SK-N-SH (cell line): ENCODE measurements around the gene GSK3B. TPM values are rescaled to one million over a fixed set of nuclear protein-coding genes. Genes with fewer than 3 reads are reported as not detected.

ENCODE experiments used
- CTCF ChIA-PET: fragments of 300-600, 350-600 bp; formaldehyde crosslinking; extraction: SDS; loops from one replicate; lab custom pipeline; 2021; lab: Yijun Ruan, JAX
- POLR2A ChIA-PET: fragments of 350-600 bp; sonication (Branson Sonifier 250); formaldehyde crosslinking; extraction: SDS; loops from one replicate; lab custom pipeline; 2020; ENCODE audit warnings: antibody characterized with exemption, inconsistent platforms; lab: Yijun Ruan, JAX
- DNase-seq: peaks from one replicate; pipeline ENCODE4 v3.0.0; 2012
- H2AFZ ChIP-seq: fragments of 200-600 bp; sonication (generic); 2 replicates; pipeline ENCODE4 v1.8.1; 2016; ENCODE audit warnings: antibody characterized with exemption, mild to moderate bottlenecking, low read depth
- H3F3A ChIP-seq: fragments of 200-600 bp; sonication (generic); replicated peaks from 2 replicates; pipeline ENCODE3; 2016; ENCODE audit warnings: antibody characterized with exemption, mild to moderate bottlenecking; ENCODE audit not compliant: insufficient read depth
- H3K27ac ChIP-seq, 2 experiments: fragments of 200-500 bp in 1 of 2; fragments of 200-600 bp in 1 of 2; sonication (Bioruptor generic) in 1 of 2; sonication (generic), shearing (Covaris generic) in 1 of 2; 2 replicates each; pipeline versions ENCODE4 v1.5.1 to v1.6.1; 2014 to 2016; ENCODE audit warnings: low read depth in 2 of 2, inconsistent platforms in 1 of 2, low read length in 1 of 2, mild to moderate bottlenecking in 1 of 2, mixed read lengths in 1 of 2
- H3K27me3 ChIP-seq: fragments of 200-600 bp; sonication (generic), shearing (Covaris generic); 2 replicates; pipeline ENCODE4 v1.6.1; 2016; ENCODE audit warnings: mixed run types; ENCODE audit not compliant: insufficient read depth
- H3K36me3 ChIP-seq, 2 experiments: fragments of 200-500 bp in 1 of 2; fragments of 200-600 bp in 1 of 2; sonication (Bioruptor generic) in 1 of 2; sonication (generic) in 1 of 2; replicated peaks in 1 of 2; 2 replicates each; pipeline versions ENCODE3 to v1.5.1; 2014 to 2016; ENCODE audit warnings: low read length in 1 of 2, mild to moderate bottlenecking in 1 of 2; ENCODE audit not compliant: insufficient read depth in 2 of 2, control insufficient read depth in 1 of 2
- H3K4me1 ChIP-seq, 2 experiments: fragments of 200-500 bp in 1 of 2; fragments of 200-600 bp in 1 of 2; sonication (Bioruptor generic) in 1 of 2; sonication (generic), shearing (Covaris generic) in 1 of 2; 2 replicates each; pipeline versions ENCODE4 v1.5.1 to v1.6.1; 2014 to 2016; ENCODE audit warnings: low read depth in 1 of 2, low read length in 1 of 2, mixed run types in 1 of 2; ENCODE audit not compliant: insufficient read depth in 2 of 2, control insufficient read depth in 1 of 2
- H3K4me2 ChIP-seq: fragments of 200-600 bp; sonication (generic), shearing (Covaris generic); 2 replicates; pipeline ENCODE4 v1.6.1; 2017; ENCODE audit warnings: mixed run types
- H3K4me3 ChIP-seq, 2 experiments: fragments of 200-500 bp in 1 of 2; fragments of 200-600 bp in 1 of 2; sonication (Bioruptor generic) in 1 of 2; sonication (generic), shearing (Covaris generic) in 1 of 2; 2 replicates each; pipeline versions ENCODE4 v1.5.1 to v1.8.1; 2014 to 2016; ENCODE audit warnings: low read depth in 2 of 2, inconsistent platforms in 1 of 2, low read length in 1 of 2, mild to moderate bottlenecking in 1 of 2, mixed read lengths in 1 of 2, moderate library complexity in 1 of 2
- H3K79me2 ChIP-seq: fragments of 200-600 bp; sonication (generic); 2 replicates; pipeline ENCODE4 v1.8.1; 2017; ENCODE audit warnings: mild to moderate bottlenecking; ENCODE audit not compliant: insufficient read depth
- H3K9ac ChIP-seq: fragments of 200-600 bp; sonication (generic); 2 replicates; pipeline ENCODE4 v1.6.1; 2017; ENCODE audit warnings: mixed run types
- H3K9me2 ChIP-seq: fragments of 200-600 bp; sonication (generic); 2 replicates; pipeline ENCODE4 v1.6.1; 2017; ENCODE audit warnings: mixed run types
- H3K9me3 ChIP-seq: fragments of 200-600 bp; sonication (generic); 2 replicates; pipeline ENCODE4 v1.6.1; 2017; ENCODE audit warnings: mixed run types, mild to moderate bottlenecking, moderate library complexity
- H4K20me1 ChIP-seq: fragments of 200-600 bp; sonication (generic); 2 replicates; pipeline ENCODE4 v1.6.1; 2017; ENCODE audit warnings: mild to moderate bottlenecking, mixed run types; ENCODE audit not compliant: insufficient read depth
- FOXM1 ChIP-seq: IDR thresholded peaks from 2 replicates; pipeline ENCODE4 v1.4.0; 2012; ENCODE audit warnings: low read depth, mild to moderate bottlenecking
- JUND ChIP-seq: IDR thresholded peaks from 2 replicates; pipeline ENCODE4 v1.4.0; 2012
- MEF2A ChIP-seq: IDR thresholded peaks from 2 replicates; pipeline ENCODE4 v1.4.0; 2012; ENCODE audit warnings: low read depth, borderline replicate concordance
- MXI1 ChIP-seq: IDR thresholded peaks from 2 replicates; pipeline ENCODE4 v1.6.1; 2012; ENCODE audit warnings: mild to moderate bottlenecking, low read depth, low read length, improper control_type of control experiment
- NFIC ChIP-seq: IDR thresholded peaks from 2 replicates; pipeline ENCODE4 v1.4.0; 2012; ENCODE audit warnings: borderline replicate concordance
- NRF1 ChIP-seq: IDR thresholded peaks from 2 replicates; pipeline ENCODE4 v1.6.1; 2012; ENCODE audit warnings: low read depth, mild to moderate bottlenecking, low read length
- POLR2AphosphoS5 ChIP-seq: IDR thresholded peaks from 2 replicates; pipeline ENCODE4 v1.6.1; 2012; ENCODE audit warnings: low read depth, low read length
- RAD21 ChIP-seq: IDR thresholded peaks from 2 replicates; pipeline ENCODE4 v1.6.1; 2012; ENCODE audit warnings: mild to moderate bottlenecking, low read length
- REST ChIP-seq: IDR thresholded peaks from 2 replicates; pipeline ENCODE4 v1.6.1; 2012; ENCODE audit warnings: mild to moderate bottlenecking, low read depth, low read length, moderate library complexity
- RFX5 ChIP-seq: IDR thresholded peaks from 2 replicates; pipeline ENCODE4 v1.6.1; 2012; ENCODE audit warnings: mild to moderate bottlenecking, improper control_type of control experiment, low read length
- RXRA ChIP-seq: IDR thresholded peaks from 2 replicates; pipeline ENCODE4 v1.4.0; 2012; ENCODE audit warnings: low read depth, mild to moderate bottlenecking, borderline replicate concordance
- SIN3A ChIP-seq: IDR thresholded peaks from 2 replicates; pipeline ENCODE4 v1.6.1; 2012; ENCODE audit warnings: low read depth, mild to moderate bottlenecking, low read length, moderate library complexity, borderline replicate concordance
- SMC3 ChIP-seq: IDR thresholded peaks from 2 replicates; pipeline ENCODE4 v1.6.1; 2012; ENCODE audit warnings: low read depth, low read length, improper control_type of control experiment
- TAF1 ChIP-seq: IDR thresholded peaks from 2 replicates; pipeline ENCODE4 v1.6.1; 2012; ENCODE audit warnings: low read depth, mild to moderate bottlenecking, low read length, moderate library complexity, borderline replicate concordance
- TEAD4 ChIP-seq: IDR thresholded peaks from 2 replicates; pipeline ENCODE4 v1.4.0; 2012; ENCODE audit warnings: mild to moderate bottlenecking, borderline replicate concordance; ENCODE audit not compliant: insufficient read depth
- USF1 ChIP-seq: IDR thresholded peaks from 2 replicates; pipeline ENCODE4 v1.4.0; 2012; ENCODE audit warnings: low read depth, borderline replicate concordance
- WGBS: methylation state at CpG from one replicate; pipeline ENCODE4 v1.1.6; 2017; ENCODE audit warnings: low lambda C conversion rate; 5-methylcytosine and 5-hydroxymethylcytosine counted together
- polyA plus RNA-seq, 3 experiments: library from polyadenylated mRNA; depleted of rRNA; stranded (reverse); fragments of >200 nt; gene quantifications; 2 replicates each; pipeline ENCODE4 v1.2.3, GENCODE V29; 2012
- TF ChIP-seq, protein P1 (sequence below): IDR thresholded peaks from 2 replicates; pipeline ENCODE4; 2012
- TF ChIP-seq, protein P2 (sequence below): IDR thresholded peaks from 2 replicates; pipeline ENCODE4 v1.4.0; 2012; ENCODE audit warnings: low read depth, borderline replicate concordance
- TF ChIP-seq, protein P3 (sequence below): fragments of 150-350 bp; IDR thresholded peaks from 2 replicates; pipeline ENCODE4 v1.6.1; 2017; ENCODE audit warnings: antibody characterized with exemption, low read length, low read depth, borderline replicate concordance

GSK3B gene
- polyA plus RNA-seq, 1 of the 3 experiments (the other 2 are of a cell fraction) = 15.9 TPM

DNA sequence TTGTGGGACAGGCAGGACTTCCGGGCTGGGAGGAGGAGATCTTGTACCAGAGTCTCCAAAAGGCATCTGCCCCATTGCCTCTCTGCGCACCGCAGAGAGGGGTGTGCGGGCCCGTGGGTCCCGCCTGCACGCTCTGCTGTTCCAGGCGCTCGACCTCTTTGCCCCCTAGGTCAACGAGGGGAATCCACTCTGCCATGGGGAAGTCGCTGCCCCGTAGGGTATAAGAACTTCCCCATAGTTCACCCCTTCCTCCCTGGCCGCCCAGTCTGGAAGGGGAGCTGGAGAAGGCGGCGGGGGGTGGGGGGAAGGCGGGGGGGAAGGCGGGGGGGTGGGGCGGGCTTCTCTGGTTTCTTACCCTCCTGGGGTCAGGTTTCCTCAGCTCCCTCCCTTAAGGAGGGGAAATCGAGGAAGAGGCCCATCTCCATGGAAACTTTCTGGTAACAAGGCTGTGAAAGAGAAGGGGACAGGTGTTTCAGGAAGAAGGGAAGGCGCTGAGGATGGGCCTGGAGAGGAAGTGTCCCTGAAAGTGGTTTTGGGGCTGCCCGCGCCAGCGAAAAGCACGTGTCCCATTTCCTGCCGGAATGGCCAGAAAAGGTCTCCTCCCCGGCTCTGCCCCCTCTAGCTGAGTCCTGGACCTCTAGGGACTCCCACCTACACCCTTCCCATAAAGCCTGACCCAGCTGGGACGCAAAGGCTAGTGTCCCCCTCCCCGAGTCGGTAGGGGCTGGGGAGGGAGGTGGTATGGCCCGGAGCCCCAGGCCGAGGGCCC is 284.8 kb downstream of the GSK3B start:
- Histone ChIP-seq H3K79me2 (no peaks in the 10 kb centered on the region), H3K27ac (no peak overlapping the region), H3K9me2 (no peaks in the 10 kb centered on the region), H3K4me3 (no peak overlapping the region), H3K9ac (no peak overlapping the region), H3K36me3 (no peaks in the 10 kb centered on the region), H2AFZ (no peak overlapping the region), H3K4me2 (no peak overlapping the region), H4K20me1 (no peaks in the 10 kb centered on the region), H3K27me3 (no peaks in the 10 kb centered on the region), H3F3A (no peaks in the 10 kb centered on the region), H3K9me3 (no peaks in the 10 kb centered on the region)
- 78% methylated on average over 29 of the region's 31 CpGs for WGBS
- POLR2A ChIA-PET = no interaction called here
- no peak for TF ChIP-seq TEAD4
- no peak for TF ChIP-seq MXI1
- no peak for TF ChIP-seq NRF1
- TF ChIP-seq, protein P1, sequence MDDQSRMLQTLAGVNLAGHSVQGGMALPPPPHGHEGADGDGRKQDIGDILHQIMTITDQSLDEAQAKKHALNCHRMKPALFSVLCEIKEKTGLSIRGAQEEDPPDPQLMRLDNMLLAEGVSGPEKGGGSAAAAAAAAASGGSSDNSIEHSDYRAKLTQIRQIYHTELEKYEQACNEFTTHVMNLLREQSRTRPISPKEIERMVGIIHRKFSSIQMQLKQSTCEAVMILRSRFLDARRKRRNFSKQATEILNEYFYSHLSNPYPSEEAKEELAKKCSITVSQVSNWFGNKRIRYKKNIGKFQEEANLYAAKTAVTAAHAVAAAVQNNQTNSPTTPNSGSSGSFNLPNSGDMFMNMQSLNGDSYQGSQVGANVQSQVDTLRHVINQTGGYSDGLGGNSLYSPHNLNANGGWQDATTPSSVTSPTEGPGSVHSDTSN = no peak
- no peak for TF ChIP-seq TAF1
- TF ChIP-seq RXRA = no peak
- TF ChIP-seq, all 33 proteins: peak for 0
- DNase-seq = no peak
- no peaks in the 10 kb centered on the region for H3K4me1 ChIP-seq
- CTCF ChIA-PET = interaction anchor here (1.5 kb wide), 1 partner anchor 9 kb away, joined by 5 read pairs; no protein-coding TSS in a partner anchor

- no peak overlapping the region for H3K4me2 ChIP-seq
- H3K36me3 ChIP-seq = no peaks in the 10 kb centered on the region
- H3K4me3 ChIP-seq = no peak overlapping the region
- CTCF ChIA-PET = interaction anchor here (1.5 kb wide), 1 partner anchor 10 kb away, joined by 5 read pairs; no protein-coding TSS in a partner anchor
- WGBS = 87% methylated on average over 4 of the region's 6 CpGs
- H3K9ac ChIP-seq = no peak overlapping the region
- no peak overlapping the region for H2AFZ ChIP-seq
- POLR2A ChIA-PET = no interaction called here
- no peaks in the 10 kb centered on the region for H3K79me2 ChIP-seq
- H3K9me3 ChIP-seq = no peaks in the 10 kb centered on the region
- H3K9me2 ChIP-seq = no peaks in the 10 kb centered on the region
- no peak overlapping the region for H3K27ac ChIP-seq
- TF ChIP-seq, protein P2, sequence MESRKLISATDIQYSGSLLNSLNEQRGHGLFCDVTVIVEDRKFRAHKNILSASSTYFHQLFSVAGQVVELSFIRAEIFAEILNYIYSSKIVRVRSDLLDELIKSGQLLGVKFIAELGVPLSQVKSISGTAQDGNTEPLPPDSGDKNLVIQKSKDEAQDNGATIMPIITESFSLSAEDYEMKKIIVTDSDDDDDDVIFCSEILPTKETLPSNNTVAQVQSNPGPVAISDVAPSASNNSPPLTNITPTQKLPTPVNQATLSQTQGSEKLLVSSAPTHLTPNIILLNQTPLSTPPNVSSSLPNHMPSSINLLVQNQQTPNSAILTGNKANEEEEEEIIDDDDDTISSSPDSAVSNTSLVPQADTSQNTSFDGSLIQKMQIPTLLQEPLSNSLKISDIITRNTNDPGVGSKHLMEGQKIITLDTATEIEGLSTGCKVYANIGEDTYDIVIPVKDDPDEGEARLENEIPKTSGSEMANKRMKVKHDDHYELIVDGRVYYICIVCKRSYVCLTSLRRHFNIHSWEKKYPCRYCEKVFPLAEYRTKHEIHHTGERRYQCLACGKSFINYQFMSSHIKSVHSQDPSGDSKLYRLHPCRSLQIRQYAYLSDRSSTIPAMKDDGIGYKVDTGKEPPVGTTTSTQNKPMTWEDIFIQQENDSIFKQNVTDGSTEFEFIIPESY = no peak
- TF ChIP-seq SMC3 (no peak), RFX5 (no peak), TAF1 (no peak), JUND (no peak), NFIC (no peak), MEF2A (no peak), TEAD4 (no peak), FOXM1 (no peak), POLR2AphosphoS5 (no peak), RAD21 (no peak), REST (no peak), SIN3A (no peak), USF1 (no peak)
- TF ChIP-seq, protein P3, sequence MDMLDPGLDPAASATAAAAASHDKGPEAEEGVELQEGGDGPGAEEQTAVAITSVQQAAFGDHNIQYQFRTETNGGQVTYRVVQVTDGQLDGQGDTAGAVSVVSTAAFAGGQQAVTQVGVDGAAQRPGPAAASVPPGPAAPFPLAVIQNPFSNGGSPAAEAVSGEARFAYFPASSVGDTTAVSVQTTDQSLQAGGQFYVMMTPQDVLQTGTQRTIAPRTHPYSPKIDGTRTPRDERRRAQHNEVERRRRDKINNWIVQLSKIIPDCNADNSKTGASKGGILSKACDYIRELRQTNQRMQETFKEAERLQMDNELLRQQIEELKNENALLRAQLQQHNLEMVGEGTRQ = no peak
- TF ChIP-seq, all 33 proteins: peak for 0
- Histone ChIP-seq H3F3A (no peaks in the 10 kb centered on the region), H3K4me1 (no peaks in the 10 kb centered on the region), H4K20me1 (no peaks in the 10 kb centered on the region), H3K27me3 (no peaks in the 10 kb centered on the region)
- no peak for DNase-seq
Observed at GRCh38 chr3:119808843-119809242, 285.4 kb downstream of the GSK3B start.
